Endothelial cell of coronary artery (primary cell): ENCODE measurements around the gene RAMP2. TPM values are rescaled to one million over a fixed set of nuclear protein-coding genes. Genes with fewer than 3 reads are reported as not detected.

Experiments
- total RNA-seq: library from RNA; depleted of rRNA; stranded (reverse); fragments of >200 nt; gene quantifications from 2 replicates; pipeline ENCODE4 v1.2.3, GENCODE V29; 2014

Gene RAMP2, protein sequence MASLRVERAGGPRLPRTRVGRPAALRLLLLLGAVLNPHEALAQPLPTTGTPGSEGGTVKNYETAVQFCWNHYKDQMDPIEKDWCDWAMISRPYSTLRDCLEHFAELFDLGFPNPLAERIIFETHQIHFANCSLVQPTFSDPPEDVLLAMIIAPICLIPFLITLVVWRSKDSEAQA
- total RNA-seq, result 2.5 and 2.7 TPM in 2 replicates

GRCh38 chr17:42760652-42761581, at the start of gene RAMP2:
Gene RAMP2, plus strand, starts transcription at chr17:42761227. Its CDS starts 35 bp downstream, at chr17:42761262.

DNA sequence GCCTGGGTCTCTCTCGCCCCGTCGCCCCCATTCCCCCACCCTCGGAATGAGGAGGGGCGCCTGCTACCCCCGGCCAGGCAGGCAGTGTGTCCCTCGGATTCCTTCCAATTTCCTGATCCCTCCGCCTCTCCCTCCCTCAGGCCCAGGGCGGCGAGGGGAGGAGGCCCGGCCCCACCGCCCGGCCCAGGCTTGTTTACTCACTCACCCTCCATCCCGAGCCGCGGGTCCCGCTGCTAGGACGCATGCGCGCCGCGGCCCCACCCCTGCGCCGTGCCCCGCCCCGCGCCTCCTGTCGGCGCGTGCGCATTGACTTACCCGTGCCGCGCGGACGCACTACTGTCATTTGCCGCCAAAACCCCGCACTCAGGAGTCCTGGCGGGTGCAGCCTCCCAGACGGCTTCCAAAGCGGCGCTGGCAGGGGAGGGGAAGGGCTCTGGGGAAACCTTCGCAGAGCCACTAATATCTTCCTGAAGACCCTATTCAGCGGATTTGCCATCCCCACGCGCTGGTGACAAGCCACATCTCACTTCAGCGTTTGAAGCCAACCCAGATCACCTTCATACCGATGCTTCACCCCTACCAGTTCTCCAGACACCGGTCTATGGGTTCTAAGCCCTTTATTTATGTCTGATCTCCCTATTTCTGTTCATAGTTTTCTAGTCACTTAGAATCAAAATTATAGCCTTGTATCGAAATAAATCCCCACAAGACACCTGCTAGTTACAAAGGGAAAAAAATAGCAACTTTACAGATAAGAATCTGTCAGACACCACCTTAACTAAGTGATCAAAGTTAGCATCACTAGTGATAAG, 16.0 kb upstream of the RAMP2 start, which contains the start of gene EZH1:
Gene EZH1, minus strand, starts transcription at position 235 of the 812 bp plus-strand sequence. CDS start 16,099 bp downstream, outside the sequence.

DNA sequence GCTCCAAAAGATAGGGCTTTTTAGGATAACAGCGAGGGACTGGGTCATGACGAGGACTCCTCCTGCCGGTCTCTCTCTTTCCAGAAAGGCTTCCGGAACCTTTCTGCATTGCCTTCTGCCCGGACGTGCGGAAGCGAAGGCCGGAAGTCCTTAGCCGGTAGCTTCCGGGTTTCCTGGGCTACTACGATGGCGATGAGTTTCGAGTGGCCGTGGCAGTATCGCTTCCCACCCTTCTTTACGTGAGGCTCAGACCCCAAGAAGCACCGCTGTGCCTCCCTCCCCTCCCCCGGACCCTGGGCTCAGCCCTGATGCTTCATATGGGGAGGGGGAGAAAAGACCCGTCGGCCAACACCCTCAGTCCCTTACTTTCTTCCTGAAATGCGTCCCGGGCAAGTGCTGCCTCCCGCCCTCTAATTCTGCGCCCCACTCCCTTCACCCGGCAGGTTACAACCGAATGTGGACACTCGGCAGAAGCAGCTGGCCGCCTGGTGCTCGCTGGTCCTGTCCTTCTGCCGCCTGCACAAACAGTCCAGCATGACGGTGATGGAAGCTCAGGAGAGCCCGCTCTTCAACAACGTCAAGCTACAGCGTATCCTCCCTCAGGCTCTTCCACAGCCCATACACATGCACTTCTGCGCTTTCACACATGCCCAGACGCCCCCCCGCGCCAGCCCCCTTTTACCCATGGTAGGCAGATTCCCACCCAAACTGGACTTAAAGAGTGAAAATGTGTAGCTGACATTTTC, 12.4 kb downstream of the RAMP2 start, which contains the start of gene VPS25:
Gene VPS25, plus strand, starts transcription at position 160 of the 746 bp plus-strand sequence. Its CDS starts 27 bp downstream, at position 187.

DNA sequence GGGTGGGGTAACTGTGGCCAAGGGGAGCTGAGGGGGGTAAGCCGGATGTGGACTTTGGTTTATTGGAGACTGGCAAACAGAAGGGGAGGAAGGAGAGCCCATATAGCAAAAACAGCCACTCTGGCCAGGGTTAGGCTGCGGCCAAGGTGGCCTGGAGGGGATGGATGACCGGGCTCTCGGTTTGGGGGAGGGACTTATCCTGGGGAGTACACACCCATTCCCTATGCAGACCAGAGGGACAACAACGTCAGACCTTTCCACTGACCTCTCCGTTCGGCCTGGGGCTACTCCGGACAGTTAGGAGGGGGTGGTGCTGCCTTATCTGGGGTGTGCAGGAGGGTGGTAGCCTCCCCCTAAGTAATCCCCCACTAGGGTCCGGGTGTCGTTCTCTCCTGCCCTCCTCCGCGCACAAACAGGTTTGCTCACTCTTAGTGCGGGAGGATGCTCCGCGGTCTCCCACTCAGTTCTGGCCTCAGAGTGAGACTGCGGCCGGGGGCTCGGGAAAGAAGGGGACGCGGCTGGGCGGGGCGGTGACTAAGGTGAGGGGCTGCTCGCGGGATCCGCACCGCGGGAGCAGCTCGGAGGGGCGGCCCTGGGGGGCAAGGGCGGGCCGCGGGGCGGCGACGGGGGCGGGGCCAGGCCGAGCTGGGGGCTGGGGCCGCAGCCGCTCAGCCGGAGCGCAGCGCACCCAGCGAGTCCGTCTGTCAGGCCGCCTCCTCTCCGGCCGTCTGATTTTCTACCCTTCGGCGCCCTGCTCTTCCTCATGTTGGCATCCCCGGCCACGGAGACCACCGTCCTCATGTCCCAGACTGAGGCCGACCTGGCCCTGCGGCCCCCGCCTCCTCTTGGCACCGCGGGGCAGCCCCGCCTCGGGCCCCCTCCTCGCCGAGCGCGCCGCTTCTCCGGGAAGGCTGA, 19.2 kb downstream of the RAMP2 start, which contains the start of gene WNK4:
Gene WNK4, plus strand, starts transcription at position 675 of the 915 bp plus-strand sequence. Its CDS starts 89 bp downstream, at position 764.

DNA sequence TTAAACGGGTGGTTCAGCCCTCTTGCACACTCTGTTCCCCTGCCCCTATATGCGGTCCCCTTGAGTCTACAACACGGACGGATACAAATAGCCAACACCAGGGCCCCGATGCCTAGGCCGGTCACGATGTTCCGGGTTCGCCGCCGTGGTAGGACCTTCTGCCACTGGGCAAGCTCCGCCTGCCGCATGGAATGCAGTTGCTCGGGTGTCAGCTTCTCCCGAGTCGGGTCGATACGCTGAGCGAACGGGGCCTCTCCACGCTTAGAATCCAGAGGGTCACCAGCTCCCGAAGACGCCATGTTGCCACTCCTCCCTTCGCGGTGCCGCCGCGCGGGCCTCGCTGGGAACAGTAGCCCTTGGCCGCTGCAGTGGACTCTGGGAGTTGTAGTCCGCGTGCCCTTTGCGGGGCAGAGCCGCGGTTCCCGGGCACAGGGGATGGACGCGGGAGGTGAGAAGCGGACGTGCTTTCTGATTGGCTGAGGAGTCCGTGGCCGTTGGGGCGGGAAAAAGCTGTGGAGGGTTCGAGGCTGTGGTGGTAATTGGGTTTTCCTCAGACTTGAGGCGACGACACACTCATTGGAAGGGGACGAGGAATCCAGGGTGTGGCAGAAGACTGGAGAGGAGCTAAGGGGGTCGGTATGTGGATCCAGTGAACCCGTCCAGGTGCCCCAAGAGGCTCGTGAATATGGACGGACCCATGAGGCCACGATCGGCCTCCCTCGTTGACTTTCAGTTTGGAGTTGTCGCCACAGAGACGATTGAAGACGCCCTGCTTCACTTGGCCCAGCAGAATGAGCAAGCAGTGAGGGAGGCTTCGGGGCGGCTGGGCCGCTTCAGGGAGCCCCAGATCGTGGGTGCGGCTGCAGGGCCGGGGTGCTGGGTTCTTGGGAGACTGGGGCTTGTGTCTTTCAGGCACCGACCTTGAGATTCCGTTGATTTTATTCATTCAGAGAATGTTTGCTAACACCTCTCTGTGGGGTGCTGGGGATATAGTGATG, 37.7 kb downstream of the RAMP2 start, which contains the start of the genes CNTD1 and COA3:
Gene CNTD1, plus strand, starts transcription at position 479 of the 998 bp plus-strand sequence. Its CDS starts 207 bp downstream, at position 686.
Gene COA3, minus strand, starts transcription at position 322 of the 998 bp plus-strand sequence. Its CDS starts 23 bp downstream, at position 299.

Other genes with a start within 250 kb of the RAMP2 start
- gene NAGLU, start 225.0 kb upstream of the RAMP2 start, total RNA-seq, result 15.8 and 16.4 TPM in 2 replicates
- gene HSD17B1, start 208.3 kb upstream of the RAMP2 start, total RNA-seq, result 0.63 and 2.8 TPM in 2 replicates
- gene COASY, start 199.1 kb upstream of the RAMP2 start, total RNA-seq, result 12.2 and 16.9 TPM in 2 replicates
- gene MLX, start 194.1 kb upstream of the RAMP2 start, total RNA-seq, result 24.9 and 33.0 TPM in 2 replicates
- 3.9 and 7.3 TPM in 2 replicates for gene PSMC3IP, start 183.5 kb upstream of the RAMP2 start, total RNA-seq
- gene RETREG3, start 151.9 kb upstream of the RAMP2 start, total RNA-seq, result 39.9 and 45.7 TPM in 2 replicates
- gene TUBG1, start 151.5 kb upstream of the RAMP2 start, total RNA-seq, result 29.6 and 30.2 TPM in 2 replicates
- gene TUBG2, start 101.9 kb upstream of the RAMP2 start, total RNA-seq, result 3.0 and 4.7 TPM in 2 replicates
- gene PLEKHH3, start 84.2 kb upstream of the RAMP2 start, total RNA-seq, result 4.6 and 6.5 TPM in 2 replicates
- 0.63 and 0.85 TPM in 2 replicates for gene CCR10, start 79.4 kb upstream of the RAMP2 start, total RNA-seq
- gene CNTNAP1, start 78.7 kb upstream of the RAMP2 start, total RNA-seq, result 17.1 and 23.8 TPM in 2 replicates
- gene EZH1, start 16.2 kb upstream of the RAMP2 start, total RNA-seq, result 7.8 and 14.7 TPM in 2 replicates
- gene VPS25, start 12.2 kb downstream of the RAMP2 start, total RNA-seq, result 40.4 and 46.0 TPM in 2 replicates
- 0.63 and 8.1 TPM in 2 replicates for gene WNK4, start 19.4 kb downstream of the RAMP2 start, total RNA-seq
- 53.3 and 71.7 TPM in 2 replicates for gene COA3, start 37.5 kb downstream of the RAMP2 start, total RNA-seq
- 0.19 TPM in 1 of 2 replicates, not detected in the other for gene CNTD1, start 37.6 kb downstream of the RAMP2 start, total RNA-seq
- 161 and 174 TPM in 2 replicates for gene BECN1, start 63.1 kb downstream of the RAMP2 start, total RNA-seq
- gene PSME3, start 72.2 kb downstream of the RAMP2 start, total RNA-seq, result 86.4 and 101 TPM in 2 replicates
- gene AOC2, start 83.4 kb downstream of the RAMP2 start, total RNA-seq, result 0.36 and 0.38 TPM in 2 replicates
- gene AOC3, start 90.0 kb downstream of the RAMP2 start, total RNA-seq, result under 0.01 TPM in 2 replicates
- gene G6PC1, start 139.6 kb downstream of the RAMP2 start, total RNA-seq, result not detected in 2 replicates
- gene AARSD1, start 203.2 kb downstream of the RAMP2 start, total RNA-seq, result 25.1 and 26.8 TPM in 2 replicates
- 0.09 and 0.18 TPM in 2 replicates for gene PTGES3L, start 218.9 kb downstream of the RAMP2 start, total RNA-seq
- gene RUNDC1, start 219.3 kb downstream of the RAMP2 start, total RNA-seq, result 9.4 and 14.7 TPM in 2 replicates
- gene RPL27, start 237.2 kb downstream of the RAMP2 start, total RNA-seq, result 1,452 and 1,877 TPM in 2 replicates
- gene IFI35, start 245.6 kb downstream of the RAMP2 start, total RNA-seq, result 6.9 and 10.1 TPM in 2 replicates